Cerebellar cortex (tissue), 1 donor: ENCODE data around the gene GALNT10.

Experiments
- DNase-seq: peaks from one replicate; pipeline ENCODE4 v3.0.0-alpha.2; 2015; ENCODE audit warnings: low spot score

The GALNT10 gene

GRCh38 chr5:154203798-154204578 lies 13.5 kb downstream of the GALNT10 start:
- DNase-seq = no peak

DNA sequence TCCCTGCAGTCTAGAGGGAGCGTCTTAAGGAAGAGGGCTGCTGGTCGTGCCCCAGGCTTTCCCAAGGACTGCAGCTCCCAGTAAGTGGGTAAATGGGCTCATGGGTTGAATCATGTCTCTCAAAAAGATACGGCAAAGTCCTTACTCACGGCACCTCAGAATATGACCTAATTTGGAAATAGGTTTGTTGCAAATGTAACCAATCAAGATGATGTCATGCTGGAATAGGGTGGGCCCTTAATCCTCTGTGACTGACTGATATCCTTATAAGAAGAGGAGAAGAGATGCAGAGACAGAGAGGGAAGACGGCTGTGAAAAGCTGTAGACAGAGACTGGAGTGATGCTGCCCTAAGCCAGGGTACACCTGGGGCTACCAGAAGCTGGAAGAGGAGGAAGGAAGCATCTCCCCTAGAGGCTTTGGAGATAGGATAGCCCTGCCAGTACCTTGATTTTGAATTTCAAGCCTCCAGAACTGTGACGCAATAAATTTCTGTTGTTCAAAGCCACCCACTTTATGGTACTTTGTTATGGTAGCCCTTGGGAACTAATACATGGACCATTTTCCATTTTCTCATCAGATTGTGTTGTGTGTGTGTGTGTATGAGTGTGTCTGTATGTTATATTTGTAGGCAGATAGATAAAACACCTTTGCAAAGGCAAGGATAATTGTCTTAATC lies 15.0 kb downstream of the GALNT10 start:
- no peak for DNase-seq

DNA sequence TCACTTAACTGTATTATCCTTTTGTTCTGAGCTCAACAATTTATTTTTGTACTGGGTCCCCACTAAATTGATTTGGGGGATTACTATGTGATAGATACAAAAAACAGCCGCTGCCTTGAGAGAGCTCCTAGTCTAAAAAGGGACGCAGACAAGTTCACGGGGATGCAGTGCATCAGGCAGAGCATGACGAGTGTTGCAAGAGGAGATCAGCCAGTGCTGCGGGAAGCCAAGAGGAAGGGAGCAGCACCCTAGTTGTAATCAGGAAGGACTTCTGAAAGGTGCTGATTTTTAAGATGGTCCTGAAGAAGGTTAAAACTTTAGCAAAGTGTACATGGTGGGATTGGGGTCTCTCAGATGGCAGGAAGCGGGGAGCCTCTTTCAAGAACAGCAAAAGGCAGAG lies 15.8 kb downstream of the GALNT10 start:
- DNase-seq = no peak

DNA sequence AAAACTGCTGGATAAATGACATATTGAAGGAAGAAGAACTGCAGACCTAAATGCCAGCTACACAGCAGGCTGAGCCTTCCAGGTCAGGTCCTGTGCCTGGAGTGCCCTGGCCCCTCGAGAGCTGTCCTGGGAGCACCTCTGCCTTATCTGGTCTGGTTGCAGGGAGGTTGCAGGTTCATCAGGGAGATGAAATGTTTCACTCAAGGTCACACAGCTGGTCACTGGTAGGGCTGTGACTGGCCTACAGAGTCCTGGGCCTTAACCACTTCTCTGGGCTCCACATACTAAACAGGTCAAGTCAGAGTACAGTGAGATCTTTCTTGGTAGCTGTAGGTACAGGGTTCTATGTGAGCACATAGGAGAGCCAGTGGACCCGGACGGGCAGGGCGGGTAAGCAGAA lies 16.7 kb downstream of the GALNT10 start:
- no peak for DNase-seq

DNA sequence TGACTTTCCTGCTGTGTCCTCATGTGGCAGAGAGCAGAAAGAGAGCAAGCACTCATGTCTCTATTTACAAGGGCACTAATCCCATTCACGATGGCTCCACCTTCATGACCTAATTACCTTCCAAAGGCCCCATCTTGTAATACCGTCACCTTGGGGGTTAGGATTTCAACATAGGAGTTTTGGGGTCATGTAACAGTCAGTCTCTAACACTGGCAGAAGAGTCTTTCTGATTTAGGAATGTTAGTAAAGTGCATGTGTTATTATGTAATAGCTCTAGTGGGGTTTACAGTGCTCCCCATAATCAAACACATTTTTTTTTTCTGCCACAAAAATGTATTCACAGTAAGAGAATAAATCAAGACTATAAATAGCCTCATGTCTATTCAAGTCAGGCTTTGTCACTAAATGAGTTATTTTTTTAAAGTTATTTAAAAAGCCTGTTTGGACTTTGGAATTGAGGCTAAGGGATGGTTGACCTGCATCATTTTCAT lies 19.1 kb downstream of the GALNT10 start:
- no peak for DNase-seq

- DNase-seq = no peak
These were observed 19.6 kb downstream of the GALNT10 start for GRCh38 chr5:154210163-154210562.

DNA sequence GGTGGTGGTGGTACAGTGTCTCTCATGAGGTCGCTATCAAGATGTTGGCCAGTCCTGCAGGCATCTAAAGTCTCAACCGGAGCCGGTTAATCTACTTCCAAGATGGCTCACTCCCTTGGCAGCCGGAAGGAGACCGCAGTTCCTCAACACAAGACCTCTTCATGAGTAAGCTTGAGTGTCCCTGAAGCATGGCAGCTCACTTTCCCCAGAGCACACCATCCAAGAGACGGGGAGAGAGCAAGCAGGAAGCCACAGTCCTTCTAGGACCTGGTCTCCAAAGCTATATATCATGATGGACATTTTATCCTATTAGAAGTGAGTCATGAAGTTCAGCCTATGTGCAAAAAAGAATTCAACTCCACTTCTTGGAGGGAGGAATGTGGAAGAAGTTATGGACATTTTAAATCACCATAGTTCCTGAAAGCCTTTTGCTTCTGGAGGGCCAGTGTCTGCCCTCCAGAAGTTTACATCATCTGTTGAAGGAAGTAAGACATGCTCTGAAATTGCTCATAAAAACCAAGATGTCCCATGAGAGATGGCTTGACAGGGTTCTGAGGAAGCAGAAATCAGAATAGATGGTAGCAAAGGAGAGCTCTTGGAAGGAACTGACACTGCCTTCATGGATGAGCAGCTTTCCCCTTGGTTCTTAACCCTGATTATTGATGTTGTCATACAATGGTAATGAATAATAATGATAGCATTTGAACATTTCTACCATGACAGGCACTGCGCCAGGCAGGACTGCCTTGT lies 21.3 kb downstream of the GALNT10 start:
- DNase-seq = no peak

DNA sequence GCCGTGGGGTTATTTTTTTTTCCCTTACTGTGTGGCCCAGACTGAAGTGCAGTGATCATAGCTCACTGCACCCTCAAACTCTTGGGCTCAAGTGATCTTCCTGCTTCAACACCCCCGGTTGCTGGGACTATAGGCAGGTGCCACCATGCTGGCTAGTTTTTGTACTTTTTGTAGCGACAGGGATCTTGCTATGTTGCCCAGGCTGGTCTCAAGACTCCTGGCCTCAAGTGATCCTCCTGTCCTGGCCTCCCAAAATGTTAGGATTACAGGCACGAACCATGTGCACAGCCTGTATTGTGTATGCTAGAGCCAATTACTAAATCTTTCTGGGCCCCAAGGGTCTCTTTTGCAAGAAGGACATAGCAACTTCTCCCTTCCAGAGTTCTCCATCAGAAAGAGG lies 23.1 kb downstream of the GALNT10 start:
- DNase-seq = no peak

DNA sequence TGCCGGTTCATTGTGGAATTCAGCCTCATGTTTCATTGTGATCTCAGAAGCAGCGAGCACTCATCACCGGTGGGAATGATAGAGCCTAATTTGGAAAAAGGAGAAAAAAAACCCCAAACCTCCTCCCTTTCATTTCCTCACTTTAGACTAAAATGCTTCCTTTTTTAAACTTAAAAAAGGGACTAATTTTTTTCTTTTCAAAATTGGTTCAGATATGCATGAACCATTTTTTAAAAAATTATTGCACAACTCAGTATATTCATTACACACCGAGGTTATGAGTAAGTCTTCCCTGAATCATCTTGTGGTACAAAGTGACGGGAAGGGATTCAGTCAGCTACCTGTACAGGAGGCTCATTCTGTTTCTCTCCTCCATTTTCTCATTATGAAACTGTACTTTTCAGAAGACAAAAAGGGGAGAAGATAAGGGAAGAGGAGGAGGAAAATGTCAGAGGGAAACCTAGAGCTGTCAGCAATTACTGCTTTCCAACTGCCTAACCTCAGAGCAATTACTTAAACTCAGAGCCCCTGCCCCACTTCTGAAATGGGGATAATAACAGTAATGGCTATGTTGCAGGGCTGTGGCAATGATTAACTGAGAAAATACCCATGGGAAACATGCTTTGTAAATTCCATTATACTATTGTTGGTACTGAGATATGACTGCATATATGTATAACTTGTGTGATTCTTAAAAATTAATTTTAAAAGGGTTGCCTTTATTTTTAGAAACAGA lies 24.0 kb downstream of the GALNT10 start:
- DNase-seq = no peak

- DNase-seq = no peak
These were observed 25.2 kb downstream of the GALNT10 start for GRCh38 chr5:154215571-154216325.

GRCh38 chr5:154217462-154217861 lies 26.9 kb downstream of the GALNT10 start:
- no peak for DNase-seq

DNA sequence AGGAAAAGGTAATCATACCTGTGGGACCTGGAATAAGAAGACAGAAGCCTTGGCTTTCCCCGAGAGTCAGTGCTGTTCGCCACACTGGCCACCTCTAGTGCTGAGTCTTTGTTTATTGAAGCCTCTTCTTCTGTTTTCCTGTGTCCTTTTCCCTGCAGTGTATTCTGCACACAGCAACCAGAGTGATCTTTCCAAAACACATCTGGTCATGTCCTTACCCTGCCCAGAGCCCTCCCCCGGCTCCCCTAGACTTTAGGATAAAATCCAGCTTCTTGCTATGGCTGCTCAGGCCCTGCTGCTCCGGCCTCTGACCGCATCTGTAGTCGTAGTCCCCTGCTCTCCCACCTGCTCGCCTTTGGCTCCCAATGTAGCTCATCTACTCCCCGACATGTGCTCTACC lies 28.3 kb downstream of the GALNT10 start:
- DNase-seq = no peak

GRCh38 chr5:154220625-154221024 lies 30.1 kb downstream of the GALNT10 start:
- DNase-seq = no peak

DNA sequence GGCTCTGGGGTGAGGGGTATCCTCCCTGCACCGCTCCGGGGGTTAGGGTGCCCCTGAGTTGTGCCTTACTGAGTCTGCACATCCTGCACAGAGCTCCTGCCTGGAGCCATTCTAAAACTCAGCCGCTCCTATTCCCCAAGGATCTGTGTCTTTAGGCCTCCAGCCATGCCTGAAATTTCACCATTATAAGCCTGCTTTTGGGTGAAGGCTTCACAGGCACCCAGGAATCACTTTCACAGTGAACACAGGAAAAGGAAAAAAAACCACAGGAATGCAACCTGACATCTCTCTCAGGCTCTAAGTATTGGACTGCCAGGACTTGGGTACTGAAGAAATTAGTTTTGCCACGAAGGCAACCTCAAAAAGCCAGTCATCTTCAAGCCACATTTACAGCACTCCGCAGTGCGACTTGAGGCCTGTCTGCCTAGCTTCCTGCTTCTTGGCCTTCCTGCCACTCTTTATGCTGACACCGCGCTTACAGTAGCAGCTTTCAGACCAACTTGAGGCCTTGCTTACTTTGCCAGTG lies 30.9 kb downstream of the GALNT10 start:
- no peak for DNase-seq

- no peak for DNase-seq
These were observed 31.9 kb downstream of the GALNT10 start for GRCh38 chr5:154222414-154222813.

DNA sequence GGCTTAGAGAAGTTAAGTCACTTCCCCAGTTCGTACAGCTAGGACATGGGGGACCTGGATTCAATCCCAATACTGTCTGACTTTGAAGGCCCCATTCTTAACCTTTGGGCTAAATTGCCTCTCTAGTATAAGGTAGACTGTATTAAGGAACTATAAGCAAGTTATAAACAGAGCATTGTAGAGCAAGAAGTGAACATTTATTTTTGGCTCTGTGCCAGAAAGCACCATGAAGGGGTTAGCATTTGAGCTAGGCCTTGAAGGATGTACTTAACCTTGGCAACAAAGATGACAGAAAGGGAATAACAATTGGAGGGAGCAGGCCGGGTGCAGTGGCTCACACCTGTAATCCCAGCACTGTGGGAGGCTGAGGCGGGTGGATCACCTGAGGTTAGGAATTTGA lies 32.8 kb downstream of the GALNT10 start:
- DNase-seq = no peak

GRCh38 chr5:154227090-154227489 lies 36.6 kb downstream of the GALNT10 start:
- DNase-seq = no peak

DNA sequence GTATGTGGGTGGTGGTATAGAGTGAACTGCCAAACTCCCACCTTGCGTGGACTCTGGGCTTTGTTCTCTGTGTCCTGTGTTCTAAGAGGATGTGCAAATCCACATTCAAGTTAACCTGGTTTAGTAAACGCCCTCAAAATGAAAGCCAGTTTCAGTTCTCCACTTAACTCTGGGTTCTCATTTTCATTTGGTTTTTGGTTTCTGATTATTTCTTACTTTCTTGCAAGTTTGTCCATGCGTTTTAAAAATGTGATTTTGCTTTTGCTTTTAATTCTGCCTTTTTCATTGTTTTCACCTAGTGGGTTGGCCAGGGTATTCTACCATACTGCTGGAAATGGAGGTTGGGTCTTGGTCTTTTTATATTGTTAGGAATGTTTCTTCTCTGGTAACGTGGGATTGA lies 38.2 kb downstream of the GALNT10 start:
- no peak for DNase-seq

DNA sequence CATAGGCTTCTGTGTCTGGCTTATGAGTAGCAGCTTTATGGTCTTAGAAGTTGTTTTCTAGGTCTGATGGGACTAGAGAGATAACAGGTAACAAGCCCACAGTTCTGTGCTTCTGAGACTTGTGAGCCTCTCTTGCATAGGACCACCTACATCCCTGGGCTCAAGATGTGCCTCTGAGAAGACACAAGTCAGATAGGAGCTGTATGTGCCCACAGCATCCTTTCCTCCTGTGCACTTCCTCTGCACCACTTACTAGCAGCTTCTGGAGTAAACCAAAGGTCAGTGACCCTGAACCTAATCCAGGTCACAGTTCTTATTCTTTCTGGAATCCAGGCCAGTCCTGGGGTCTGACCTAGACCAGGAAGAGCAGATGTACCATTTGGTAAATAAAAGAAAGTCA lies 40.0 kb downstream of the GALNT10 start:
- DNase-seq = no peak

DNA sequence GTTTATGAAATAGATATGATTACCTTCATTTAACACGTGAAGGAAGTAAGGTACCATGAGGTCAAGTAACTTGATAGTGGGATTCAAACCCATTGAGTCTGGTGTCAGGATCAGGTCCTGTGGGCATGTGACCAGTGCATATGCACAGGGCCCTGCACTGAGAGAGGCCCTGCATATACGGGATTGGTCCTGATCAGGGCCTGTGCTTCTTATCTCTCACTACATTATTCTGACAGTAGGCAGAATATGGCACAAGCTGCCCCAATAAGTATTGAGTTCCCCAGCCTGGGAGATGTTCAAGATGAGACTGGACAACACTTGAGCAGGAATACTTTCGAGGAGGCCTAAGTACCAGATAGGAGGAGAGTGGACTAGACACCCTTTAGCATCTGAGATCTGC lies 44.0 kb downstream of the GALNT10 start:
- DNase-seq = no peak

DNA sequence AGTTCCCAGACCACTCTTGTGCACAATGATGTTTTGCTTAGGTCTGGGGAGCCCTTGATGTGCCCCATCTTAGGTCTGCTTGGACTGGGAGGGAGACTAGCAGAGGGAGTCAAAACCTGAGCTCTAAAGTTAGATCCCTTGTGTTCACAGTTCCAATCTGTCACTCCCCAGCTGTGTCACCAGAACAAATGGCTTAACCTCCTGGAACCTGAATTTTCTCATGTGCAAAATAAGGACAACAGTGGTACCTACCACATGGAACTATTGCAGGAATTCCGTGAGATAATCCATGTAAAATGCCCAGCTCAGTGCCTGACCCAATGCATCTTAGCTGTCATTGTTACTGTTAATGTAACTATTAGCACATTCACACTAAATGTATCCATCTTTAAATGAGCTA lies 45.5 kb downstream of the GALNT10 start:
- DNase-seq = no peak
